Vagina (tissue), 2 donors: Measurements from ENCODE around the gene MEGF6. TPM values are rescaled to one million over a fixed set of nuclear protein-coding genes. Genes with fewer than 3 reads are reported as not detected.

Experiments
- DNase-seq, 2 donors: peaks; one replicate each; pipeline ENCODE4 v3.0.0-alpha.2; 2017; ENCODE audit errors: extremely low spot score in 2 of 2
- H3K27ac ChIP-seq: fragments of 200-600 bp; sonication (generic); one replicate; pipeline ENCODE4 v1.5.1; 2019
- H3K27me3 ChIP-seq: fragments of 200-600 bp; sonication (generic); one replicate; pipeline ENCODE4 v1.5.1; 2019
- H3K36me3 ChIP-seq, 2 donors: fragments of 200-600 bp; sonication (generic); one replicate each; pipeline ENCODE4 v1.5.1; 2017 to 2019
- H3K4me1 ChIP-seq: fragments of 200-600 bp; sonication (generic); one replicate; pipeline ENCODE4 v1.5.1; 2019
- H3K4me3 ChIP-seq, 2 donors: fragments of 200-600 bp; sonication (generic); 1 replicate in 1 of 2; 2 replicates in 1 of 2; pipeline ENCODE4 v1.5.1; 2016 to 2019
- H3K9me3 ChIP-seq: fragments of 200-600 bp; sonication (generic); one replicate; pipeline ENCODE4 v1.5.1; 2019
- POLR2A ChIP-seq, 2 donors: fragments of 450-650 bp; IDR thresholded peaks; one replicate each; pipeline ENCODE4 v1.6.1; 2017; ENCODE audit warnings: antibody characterized with exemption in 2 of 2, mild to moderate bottlenecking in 2 of 2, moderate library complexity in 2 of 2
- POLR2AphosphoS5 ChIP-seq, 2 donors: sonication (generic); formaldehyde crosslinking; IDR thresholded peaks; one replicate each; pipeline ENCODE4 v1.9.0; 2017; ENCODE audit warnings: antibody characterized with exemption in 2 of 2, mild to moderate bottlenecking in 2 of 2, low read depth in 1 of 2; ENCODE audit not compliant: insufficient read depth in 1 of 2
- intact Hi-C: fragments of 100-400 bp; cut with DNase I; formaldehyde crosslinking; loops from one replicate; pipeline ENCODE4 v1.15.1; 2023
- total RNA-seq: library from RNA; depleted of rRNA; stranded (reverse); fragments of >200 nt; gene quantifications from one replicate; pipeline ENCODE4 v1.2.3, GENCODE V29; 2016
- TF ChIP-seq, protein P1 (sequence below), 3 experiments: fragments of 450-650 bp in 2 of 3; fragments of 200-600 bp in 1 of 3; sonication (generic) in 1 of 3; IDR thresholded peaks; one replicate each; pipeline ENCODE4 v1.5.1; 2017 to 2019; ENCODE audit warnings: antibody characterized with exemption in 3 of 3, mild to moderate bottlenecking in 2 of 3, moderate library complexity in 2 of 3

MEGF6 gene
- total RNA-seq, 1 donor from 2014 or later: 37.6 TPM

DNA sequence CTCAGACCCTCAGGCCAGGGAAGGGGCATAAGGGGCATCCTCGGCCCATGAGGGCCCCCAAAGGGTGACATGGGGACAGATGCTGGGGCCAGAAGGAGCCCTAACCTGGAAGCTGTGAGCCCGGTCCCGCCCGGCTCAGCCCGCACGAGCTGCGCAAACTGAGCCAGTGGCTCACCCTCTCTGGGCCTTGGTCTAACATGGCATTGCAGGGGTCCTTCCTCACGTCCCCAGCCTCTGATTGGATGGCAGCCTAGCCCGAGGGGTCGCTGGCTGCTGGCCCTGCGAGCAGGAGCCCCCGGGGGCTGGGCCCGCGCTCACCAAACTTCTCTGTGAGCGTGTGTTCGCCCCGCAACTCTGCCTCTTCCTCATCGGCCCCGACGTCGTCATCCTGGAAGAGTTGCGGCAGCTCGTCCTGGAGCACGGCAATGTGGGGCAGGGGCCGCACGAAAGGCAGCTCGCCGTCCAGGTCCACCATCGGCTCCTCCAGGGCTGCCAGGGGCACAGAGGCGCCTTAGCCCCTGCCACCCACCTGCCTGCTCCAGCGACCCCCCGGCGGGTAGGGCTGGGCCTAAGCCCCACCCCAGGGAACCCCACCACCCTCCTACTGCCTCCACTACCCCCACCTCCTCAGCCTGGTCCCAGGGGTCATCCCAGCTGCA, 102.4 kb downstream of the MEGF6 start:
- no peak for DNase-seq
- Histone ChIP-seq H3K36me3 (peaks cover 0 to 5% of the 10 kb centered on the region in 2 donors), H3K9me3 (no peaks in the 10 kb centered on the region), H3K27me3 (no peaks in the 10 kb centered on the region), H3K27ac (no peak overlapping the region), H3K4me3 (no peak overlapping the region), H3K4me1 (peaks cover 18% of the 10 kb centered on the region)
- intact Hi-C loops: no loop called here
- TF ChIP-seq POLR2A (IDR thresholded peaks at IDR 0.05) (no peak), POLR2AphosphoS5 (IDR thresholded peaks at IDR 0.05; ENCODE audit: insufficient read depth in 1 of 2, low read depth in 1 of 2) (no peak)
- TF ChIP-seq, protein P1, sequence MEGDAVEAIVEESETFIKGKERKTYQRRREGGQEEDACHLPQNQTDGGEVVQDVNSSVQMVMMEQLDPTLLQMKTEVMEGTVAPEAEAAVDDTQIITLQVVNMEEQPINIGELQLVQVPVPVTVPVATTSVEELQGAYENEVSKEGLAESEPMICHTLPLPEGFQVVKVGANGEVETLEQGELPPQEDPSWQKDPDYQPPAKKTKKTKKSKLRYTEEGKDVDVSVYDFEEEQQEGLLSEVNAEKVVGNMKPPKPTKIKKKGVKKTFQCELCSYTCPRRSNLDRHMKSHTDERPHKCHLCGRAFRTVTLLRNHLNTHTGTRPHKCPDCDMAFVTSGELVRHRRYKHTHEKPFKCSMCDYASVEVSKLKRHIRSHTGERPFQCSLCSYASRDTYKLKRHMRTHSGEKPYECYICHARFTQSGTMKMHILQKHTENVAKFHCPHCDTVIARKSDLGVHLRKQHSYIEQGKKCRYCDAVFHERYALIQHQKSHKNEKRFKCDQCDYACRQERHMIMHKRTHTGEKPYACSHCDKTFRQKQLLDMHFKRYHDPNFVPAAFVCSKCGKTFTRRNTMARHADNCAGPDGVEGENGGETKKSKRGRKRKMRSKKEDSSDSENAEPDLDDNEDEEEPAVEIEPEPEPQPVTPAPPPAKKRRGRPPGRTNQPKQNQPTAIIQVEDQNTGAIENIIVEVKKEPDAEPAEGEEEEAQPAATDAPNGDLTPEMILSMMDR (IDR thresholded peaks at IDR 0.05): no peak

DNA sequence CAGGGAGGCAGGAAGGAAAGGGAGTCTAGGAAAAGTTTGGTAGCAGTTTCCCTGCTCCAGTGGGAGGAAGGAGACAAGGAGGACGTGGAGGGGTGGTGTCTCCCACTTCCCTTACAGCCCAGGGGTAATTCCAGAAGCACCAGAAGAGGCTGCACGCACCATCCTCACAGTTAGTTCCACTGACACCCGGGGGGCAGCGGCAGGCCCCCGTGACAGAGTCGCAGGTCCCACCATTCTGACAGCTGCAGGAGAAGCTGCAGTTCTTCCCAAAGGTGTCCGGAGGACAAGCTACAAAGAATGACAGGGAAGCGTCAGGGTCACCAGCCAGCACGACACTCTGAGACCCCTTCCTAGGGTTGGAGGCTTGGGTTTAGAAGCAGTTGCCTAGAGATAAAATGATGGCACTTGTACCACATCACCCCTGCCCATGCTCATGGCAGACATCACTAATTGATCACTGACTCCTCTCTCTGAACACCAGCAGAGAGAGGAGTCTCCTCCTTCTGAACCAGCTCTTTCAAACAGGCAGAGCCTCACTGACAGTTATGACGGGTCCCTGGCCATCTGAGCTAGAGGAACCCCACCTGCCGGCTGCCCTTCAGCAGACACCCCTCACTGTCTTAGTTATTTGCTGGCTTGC, 103.6 kb downstream of the MEGF6 start:
- Histone ChIP-seq H3K4me3 (no peak overlapping the region), H3K9me3 (no peaks in the 10 kb centered on the region), H3K36me3 (no peaks in the 10 kb centered on the region), H3K27me3 (no peaks in the 10 kb centered on the region), H3K4me1 (peaks cover 21% of the 10 kb centered on the region), H3K27ac (no peak overlapping the region)
- intact Hi-C loops: no loop called here
- TF ChIP-seq, protein P1 (IDR thresholded peaks at IDR 0.05): no peak
- no peak for TF ChIP-seq POLR2AphosphoS5 (IDR thresholded peaks at IDR 0.05; ENCODE audit: insufficient read depth in 1 of 2, low read depth in 1 of 2)
- TF ChIP-seq POLR2A (IDR thresholded peaks at IDR 0.05): no peak
- no peak for DNase-seq

DNA sequence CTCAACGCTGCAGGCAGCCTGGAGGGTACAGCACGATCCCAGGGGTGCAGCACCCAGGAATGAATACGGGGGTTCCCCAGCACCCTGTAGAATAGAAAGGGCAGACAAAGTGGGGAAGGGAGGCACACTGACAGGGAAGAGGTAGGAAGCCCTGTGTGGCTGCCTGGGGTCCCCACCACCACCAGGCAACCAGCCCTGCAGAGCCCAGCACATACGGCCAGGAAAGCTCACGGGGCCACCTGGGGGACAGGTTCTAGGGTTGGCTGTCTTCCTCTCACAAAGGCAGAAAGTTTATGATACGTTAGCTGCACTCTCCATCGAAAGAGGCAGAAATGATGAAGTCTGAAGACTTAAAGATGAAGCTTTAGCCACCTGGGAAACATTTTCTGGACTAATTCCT, 104.4 kb downstream of the MEGF6 start:
- H3K4me3 ChIP-seq: no peak overlapping the region
- no peaks in the 10 kb centered on the region for H3K9me3 ChIP-seq
- H3K27ac ChIP-seq: no peak overlapping the region
- DNase-seq: no peak
- intact Hi-C loops: no loop called here
- TF ChIP-seq POLR2AphosphoS5 (IDR thresholded peaks at IDR 0.05; ENCODE audit: insufficient read depth in 1 of 2, low read depth in 1 of 2): no peak
- no peak for TF ChIP-seq POLR2A (IDR thresholded peaks at IDR 0.05)
- TF ChIP-seq, protein P1 (IDR thresholded peaks at IDR 0.05): no peak
- H3K27me3 ChIP-seq: no peaks in the 10 kb centered on the region
- H3K36me3 ChIP-seq: no peaks in the 10 kb centered on the region
- peaks cover 21% of the 10 kb centered on the region for H3K4me1 ChIP-seq

DNA sequence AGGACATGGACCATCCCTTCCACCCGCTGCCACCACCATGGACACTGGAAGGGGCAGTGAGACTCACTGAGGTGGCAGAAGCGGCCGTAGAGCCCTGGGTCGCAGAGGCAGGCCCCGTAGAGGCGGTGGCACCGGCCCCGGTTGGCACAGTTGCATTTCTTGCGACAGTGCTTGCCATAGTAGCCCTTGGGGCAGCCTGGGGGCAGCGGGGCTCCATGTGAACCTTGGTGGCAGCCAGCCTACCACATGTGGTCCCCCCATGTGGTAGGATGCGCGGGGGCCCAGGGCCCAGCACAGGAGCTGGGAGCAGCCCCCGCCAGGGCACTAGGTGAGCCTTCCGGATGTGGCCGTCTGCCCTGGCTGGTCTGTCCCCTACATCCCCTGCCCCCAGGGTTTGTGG, 105.3 kb downstream of the MEGF6 start:
- DNase-seq: no peak
- TF ChIP-seq POLR2AphosphoS5 (IDR thresholded peaks at IDR 0.05; ENCODE audit: insufficient read depth in 1 of 2, low read depth in 1 of 2) (no peak), POLR2A (IDR thresholded peaks at IDR 0.05) (no peak)
- TF ChIP-seq, protein P1 (IDR thresholded peaks at IDR 0.05): no peak
- intact Hi-C loops: no loop called here
- Histone ChIP-seq H3K27ac (peak overlapping the region; percentile 81), H3K36me3 (no peaks in the 10 kb centered on the region), H3K9me3 (no peaks in the 10 kb centered on the region), H3K4me1 (peaks cover 21% of the 10 kb centered on the region), H3K27me3 (no peaks in the 10 kb centered on the region), H3K4me3 (no peak overlapping the region)

DNA sequence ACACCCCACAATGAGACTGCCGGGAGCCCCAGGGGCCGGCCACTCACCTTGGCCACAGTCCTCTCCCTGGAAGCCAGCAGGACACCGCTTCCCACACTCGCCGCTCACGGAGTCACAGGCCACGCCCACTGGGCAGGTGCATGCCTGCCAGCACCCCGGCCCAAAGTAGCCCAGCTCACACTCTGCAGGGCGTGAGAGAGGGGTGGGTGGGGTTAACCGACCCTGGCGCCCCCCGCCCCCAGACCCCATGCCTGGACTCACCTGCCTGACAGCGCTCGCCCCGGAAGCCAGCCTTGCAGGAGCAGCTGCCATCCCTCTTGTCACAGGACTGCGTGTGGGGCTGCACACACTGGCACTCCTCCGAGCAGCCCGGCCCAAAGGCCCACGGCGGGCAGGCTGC, 106.1 kb downstream of the MEGF6 start:
- peaks cover 21% of the 10 kb centered on the region for H3K4me1 ChIP-seq
- DNase-seq: no peak
- no peaks in the 10 kb centered on the region for H3K36me3 ChIP-seq
- H3K4me3 ChIP-seq: no peak overlapping the region
- TF ChIP-seq POLR2A (IDR thresholded peaks at IDR 0.05): no peak
- TF ChIP-seq, protein P1 (IDR thresholded peaks at IDR 0.05): no peak
- TF ChIP-seq POLR2AphosphoS5 (IDR thresholded peaks at IDR 0.05; ENCODE audit: insufficient read depth in 1 of 2, low read depth in 1 of 2): no peak
- H3K27me3 ChIP-seq: no peaks in the 10 kb centered on the region
- H3K9me3 ChIP-seq: no peaks in the 10 kb centered on the region
- intact Hi-C loops: no loop called here
- H3K27ac ChIP-seq: peak overlapping the region; percentile 81
